IPS-18c (cell line): ENCODE results near the gene NBAS.

Source experiments
- H3K4me3 ChIP-seq: 2 replicates; pipeline ENCODE4 v1.7.0; 2013; ENCODE audit warnings: low read depth, mild to moderate bottlenecking, low read length, moderate library complexity; ENCODE audit not compliant: insufficient read depth
- H3K9me3 ChIP-seq: one replicate; pipeline ENCODE4 v1.6.1; 2013; ENCODE audit warnings: mild to moderate bottlenecking, low read length, moderate library complexity; ENCODE audit not compliant: control insufficient read depth, insufficient read depth

The NBAS gene

DNA sequence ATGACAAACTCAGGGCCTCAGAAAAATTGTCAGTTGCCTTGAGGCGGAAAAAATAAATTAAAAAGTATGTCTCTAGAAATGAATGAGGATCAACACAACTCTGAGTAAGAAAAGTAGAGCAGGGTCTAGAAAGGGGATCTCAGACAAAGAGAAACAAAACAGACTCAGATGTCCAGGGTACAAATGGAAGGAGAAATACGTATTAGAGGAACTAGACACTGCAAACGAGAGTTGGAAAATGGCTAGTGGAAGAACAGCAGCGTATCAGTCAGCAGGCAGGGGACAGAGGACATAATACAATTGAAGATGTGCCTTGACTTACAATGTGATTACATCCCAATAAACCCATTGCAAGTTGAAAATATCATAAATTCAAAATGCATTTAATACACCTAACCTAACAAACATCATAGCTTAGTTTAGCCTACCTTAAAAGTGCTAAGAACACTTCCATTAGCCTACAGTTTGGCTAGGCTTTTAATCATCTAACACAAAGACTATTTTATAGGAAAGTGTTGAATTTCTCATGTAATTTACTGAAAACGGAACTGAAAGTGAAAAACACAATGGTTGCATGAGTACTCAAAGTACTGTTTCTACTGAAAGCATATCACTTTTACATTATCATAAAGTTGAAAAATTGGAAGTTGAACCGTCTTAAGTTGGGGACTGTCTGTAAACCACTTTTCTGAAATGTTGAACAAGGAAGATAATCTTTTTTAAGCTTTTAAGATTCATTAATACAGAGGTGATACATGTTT lies 182.8 kb downstream of the NBAS start:
- Histone ChIP-seq H3K4me3 (no peak overlapping the region), H3K9me3 (no peaks in the 10 kb centered on the region)

DNA sequence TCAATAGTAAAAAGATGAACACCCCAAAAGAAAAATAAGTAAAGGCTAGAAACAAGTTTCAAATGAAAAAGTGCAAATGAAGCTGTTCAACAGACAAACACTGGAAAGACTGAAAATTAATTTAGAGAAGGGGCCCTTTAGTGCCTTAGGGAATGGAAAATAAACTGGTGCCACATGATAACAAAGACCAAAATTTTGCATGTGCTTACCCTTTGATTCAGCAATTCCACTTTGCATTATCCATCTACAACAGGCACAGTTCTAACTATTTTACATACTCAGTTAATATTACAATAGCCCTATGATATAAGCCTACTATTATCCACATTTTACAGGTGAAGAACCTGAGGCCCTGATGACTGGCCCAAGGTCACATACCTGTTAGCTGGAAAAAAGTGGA lies 183.9 kb downstream of the NBAS start:
- no peak overlapping the region for H3K4me3 ChIP-seq
- no peaks in the 10 kb centered on the region for H3K9me3 ChIP-seq

DNA sequence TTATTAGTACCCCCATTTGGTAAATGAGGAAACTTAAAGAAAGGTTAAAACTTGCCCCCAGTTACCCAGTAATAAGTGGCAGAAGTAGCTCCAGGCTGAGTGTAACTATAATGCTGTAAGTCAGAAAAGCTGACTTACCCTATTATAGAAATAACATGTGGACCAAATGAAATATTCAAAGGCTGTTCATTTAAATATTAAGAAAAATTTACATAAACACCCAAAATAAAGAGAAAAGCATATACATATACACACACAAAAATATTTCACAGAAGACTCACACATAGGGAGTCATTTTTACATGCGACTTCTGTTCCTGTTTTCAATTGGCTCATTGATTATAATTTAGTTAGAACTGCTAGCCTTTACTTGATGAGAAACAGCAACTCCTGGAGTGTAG lies 189.1 kb downstream of the NBAS start:
- no peaks in the 10 kb centered on the region for H3K9me3 ChIP-seq
- no peak overlapping the region for H3K4me3 ChIP-seq

DNA sequence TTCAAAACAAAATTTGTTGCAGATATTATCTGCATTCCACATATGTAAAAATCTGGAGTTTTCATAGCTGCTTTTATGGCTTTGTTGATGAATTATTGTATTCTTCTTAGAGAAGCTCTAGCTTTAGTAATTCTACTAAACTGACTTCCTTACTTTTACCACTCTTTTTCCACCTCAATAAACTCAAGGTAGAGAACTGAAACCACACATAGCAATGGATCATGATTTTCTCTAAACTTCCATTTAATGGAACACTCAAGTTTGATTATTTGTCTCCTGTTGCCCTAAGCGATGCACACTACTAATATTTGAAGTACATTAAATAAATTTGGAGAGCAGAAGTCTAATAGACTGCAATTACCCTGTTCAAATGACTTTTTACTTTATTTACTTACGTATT lies 192.0 kb downstream of the NBAS start:
- Histone ChIP-seq H3K9me3 (no peaks in the 10 kb centered on the region), H3K4me3 (no peak overlapping the region)

DNA sequence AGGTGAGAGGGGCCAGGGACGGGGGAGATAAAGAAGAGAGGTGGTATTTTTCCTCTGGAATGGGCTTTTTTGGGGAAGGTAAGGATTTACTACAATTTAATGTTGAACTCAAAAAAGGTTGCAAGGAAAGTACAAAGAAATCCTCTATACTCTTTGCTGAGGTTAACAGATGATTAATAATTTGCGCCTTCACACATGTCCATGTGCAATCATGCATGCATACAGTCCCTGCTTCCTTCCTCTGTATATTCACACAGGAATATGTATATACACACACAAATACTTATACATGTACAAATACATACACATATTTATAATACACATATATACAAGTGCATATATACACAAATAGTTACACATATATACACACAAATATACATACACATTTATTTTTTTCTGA lies 193.4 kb downstream of the NBAS start:
- H3K4me3 ChIP-seq, result no peak overlapping the region
- H3K9me3 ChIP-seq, result no peaks in the 10 kb centered on the region

DNA sequence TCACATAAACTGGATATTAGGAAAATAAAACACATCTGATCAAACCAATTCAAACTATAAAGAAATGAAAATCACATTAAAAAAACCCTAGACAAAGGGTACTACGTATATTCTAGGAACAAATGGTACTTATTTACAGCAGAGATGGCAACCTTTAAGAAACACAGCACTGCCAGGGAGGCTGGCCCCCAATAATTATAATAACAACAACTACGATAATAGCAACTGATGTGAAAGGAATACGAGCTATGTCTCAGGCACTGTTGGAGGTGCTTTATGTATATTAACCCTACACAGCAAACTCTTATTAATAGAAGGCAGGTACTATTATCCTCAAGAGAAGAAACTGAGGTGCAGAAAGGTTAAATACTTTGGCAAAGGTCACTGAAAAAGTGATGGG lies 193.9 kb downstream of the NBAS start:
- Histone ChIP-seq H3K4me3 (no peak overlapping the region), H3K9me3 (no peaks in the 10 kb centered on the region)

DNA sequence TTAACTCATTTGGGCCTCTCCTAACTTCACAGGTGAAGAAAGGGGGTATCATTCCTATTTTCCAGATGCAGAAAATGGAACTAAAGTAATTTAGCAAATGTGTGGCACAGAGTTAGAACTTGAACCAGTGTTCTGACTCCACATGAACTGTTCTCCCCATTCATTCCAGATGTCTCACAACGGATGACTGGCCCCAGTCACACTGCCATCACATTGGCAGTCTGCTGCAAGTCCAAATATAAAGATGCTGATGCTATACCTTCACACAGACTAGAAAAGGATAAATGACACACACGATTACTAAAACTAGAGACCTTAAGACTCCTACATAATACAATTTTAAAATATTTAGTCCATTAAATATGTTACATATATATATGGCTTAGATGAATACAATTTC lies 195.7 kb downstream of the NBAS start:
- H3K9me3 ChIP-seq, result no peaks in the 10 kb centered on the region

DNA sequence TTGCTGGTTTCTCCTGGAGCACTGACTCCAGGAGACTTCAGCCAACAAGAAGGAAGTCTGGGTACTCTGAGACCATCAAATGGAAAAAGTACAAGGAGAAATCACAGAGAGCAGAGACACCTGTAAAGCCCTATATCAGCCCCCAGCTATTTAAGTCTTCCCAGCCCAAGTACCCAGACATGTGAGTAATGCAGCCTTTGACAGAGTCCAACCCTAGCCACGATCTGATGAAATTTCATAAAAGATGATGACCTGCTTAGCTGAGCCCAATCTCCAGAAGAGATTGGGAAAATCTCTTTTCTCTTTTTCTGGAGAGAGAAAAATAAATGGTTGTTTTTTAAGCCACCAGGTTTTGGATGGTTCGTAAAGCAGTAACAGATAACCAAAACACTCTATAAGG lies 196.6 kb downstream of the NBAS start:
- Histone ChIP-seq H3K9me3 (no peaks in the 10 kb centered on the region), H3K4me3 (no peak overlapping the region)

More for the DNA sequence above, 195.7 kb downstream of the NBAS start:
- H3K4me3 ChIP-seq, result no peak overlapping the region

DNA sequence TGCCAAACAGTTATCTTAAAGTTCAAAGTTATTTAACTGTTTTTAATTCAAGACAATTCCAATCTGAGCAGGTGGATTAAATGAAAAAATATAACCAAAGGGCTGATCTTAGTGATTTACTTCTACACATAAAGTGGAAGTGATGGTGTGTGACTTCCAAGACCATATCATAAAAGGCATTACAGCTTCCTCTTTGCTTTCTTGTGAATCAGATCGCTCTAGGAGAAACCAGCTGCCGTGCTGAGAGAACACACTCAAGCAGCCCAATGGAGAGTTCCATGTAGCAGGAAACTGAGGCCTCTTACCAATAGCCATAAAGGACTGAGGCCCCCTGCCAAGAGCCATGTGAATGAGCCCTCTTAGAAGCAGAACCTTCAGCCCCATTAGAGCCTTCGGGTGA lies 197.4 kb downstream of the NBAS start:
- H3K4me3 ChIP-seq, result no peak overlapping the region
- no peaks in the 10 kb centered on the region for H3K9me3 ChIP-seq

DNA sequence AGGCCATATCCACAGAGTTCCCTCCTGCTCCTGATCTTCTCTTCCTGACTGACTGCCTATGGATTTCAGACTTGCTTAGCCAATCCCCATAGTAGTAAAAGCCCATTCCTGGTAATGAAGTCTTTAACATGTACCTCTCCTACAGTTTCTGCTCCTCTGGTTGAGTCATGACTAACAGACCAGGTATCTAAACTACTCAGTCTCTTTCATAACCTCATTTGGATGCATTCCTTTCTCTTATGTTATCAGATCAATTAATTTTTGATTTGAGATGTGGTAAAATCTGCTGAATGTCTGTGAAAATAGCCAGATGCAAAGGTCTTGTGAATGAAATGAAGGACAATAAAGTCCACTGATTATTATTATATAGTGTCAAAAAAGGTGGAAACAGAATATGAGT lies 198.0 kb downstream of the NBAS start:
- Histone ChIP-seq H3K4me3 (no peak overlapping the region), H3K9me3 (no peaks in the 10 kb centered on the region)

DNA sequence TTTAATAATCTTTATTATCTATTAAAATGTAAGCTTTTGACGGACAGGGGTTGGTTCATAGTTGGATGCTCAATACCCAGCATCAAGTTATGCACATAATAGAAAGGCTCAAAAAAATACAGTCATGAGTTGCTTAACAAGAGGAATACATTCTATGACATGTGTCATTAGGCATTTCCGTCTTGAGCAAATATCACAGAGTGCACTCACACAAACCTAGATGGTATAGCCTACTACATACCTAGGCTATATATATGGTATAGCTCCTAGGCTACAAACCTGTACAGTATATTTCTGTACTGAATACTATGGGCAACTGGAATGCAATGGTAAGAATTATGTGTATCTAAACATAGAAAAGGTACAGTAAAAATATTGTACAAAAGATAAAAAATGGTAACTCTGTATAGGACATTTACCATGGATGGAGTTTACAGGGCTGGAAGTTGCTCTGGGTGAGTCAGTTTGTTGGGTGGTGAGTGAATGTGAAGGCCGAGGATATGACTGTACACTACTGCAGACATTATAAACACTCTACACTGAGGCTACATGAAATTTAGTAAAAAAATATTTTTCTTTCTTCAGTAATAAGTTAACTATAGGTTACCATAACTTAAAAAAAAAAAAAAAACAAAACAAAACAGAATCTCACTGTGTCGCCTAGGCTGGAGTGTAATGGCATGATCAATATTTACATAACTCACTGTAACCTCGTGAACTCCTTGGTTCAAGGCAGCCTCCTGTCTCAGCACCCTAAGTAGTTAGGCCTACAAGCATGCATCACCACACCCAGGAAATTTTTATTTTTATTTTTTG lies 201.2 kb downstream of the NBAS start:
- H3K4me3 ChIP-seq, result no peak overlapping the region

DNA sequence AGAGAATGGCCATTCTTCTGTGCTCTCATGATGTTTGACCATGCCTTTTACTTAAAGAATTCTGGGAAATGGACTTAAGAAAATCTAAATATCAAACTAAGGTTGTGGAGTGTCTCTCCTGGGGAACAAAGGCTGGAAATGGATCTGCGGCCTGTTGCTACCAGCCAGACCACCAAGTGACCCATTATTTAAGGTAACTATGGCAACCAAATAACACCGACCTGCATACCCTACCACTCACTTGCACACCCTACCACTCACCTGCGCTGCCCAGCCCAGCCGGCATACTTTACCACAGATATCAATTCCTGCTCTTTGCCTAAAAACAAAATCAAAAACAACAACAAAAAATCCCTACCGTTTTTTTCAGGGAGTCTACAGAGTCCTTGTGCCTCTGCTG lies 203.2 kb downstream of the NBAS start:
- H3K9me3 ChIP-seq, result no peaks in the 10 kb centered on the region
- H3K4me3 ChIP-seq, result no peak overlapping the region

More for the DNA sequence above, 201.2 kb downstream of the NBAS start:
- H3K9me3 ChIP-seq, result no peaks in the 10 kb centered on the region

DNA sequence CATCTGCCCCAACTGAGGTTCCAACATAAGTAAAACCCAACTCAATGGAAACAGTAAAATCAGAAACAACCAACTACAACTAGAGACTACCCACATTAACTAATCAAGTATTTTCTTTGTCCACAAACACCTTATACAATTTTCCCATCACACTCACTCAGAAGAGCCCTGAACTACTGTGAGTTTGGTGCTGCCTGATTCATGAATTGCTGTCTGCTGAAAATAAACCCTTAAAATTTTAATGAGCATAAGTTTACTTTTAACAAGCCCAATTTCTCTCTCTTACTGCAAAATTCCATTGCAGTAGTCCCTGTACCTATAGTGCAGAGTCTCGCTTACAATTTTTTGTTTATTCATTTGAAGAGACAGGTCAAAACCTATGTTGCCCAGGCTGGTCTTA lies 203.9 kb downstream of the NBAS start:
- Histone ChIP-seq H3K9me3 (no peaks in the 10 kb centered on the region), H3K4me3 (no peak overlapping the region)

DNA sequence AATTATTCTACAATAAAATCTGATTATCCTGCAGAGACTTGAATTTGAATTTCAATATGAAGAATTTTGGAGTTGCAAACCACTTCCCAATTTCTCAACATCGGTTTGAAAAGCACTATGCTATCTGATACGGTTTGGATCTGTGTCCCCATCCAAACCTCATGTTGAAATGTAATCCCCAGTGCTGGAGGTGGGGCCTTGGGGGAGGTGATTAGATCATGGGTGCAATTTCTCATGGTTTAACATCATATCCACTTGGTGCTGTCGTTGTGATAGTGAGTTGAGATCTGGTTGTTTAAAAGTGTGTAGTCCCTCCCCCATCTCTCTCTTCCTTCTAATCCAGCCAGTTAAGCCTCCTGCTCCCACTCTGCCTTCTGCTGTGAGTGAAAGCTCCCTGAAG lies 205.7 kb downstream of the NBAS start:
- Histone ChIP-seq H3K4me3 (no peak overlapping the region), H3K9me3 (no peaks in the 10 kb centered on the region)

DNA sequence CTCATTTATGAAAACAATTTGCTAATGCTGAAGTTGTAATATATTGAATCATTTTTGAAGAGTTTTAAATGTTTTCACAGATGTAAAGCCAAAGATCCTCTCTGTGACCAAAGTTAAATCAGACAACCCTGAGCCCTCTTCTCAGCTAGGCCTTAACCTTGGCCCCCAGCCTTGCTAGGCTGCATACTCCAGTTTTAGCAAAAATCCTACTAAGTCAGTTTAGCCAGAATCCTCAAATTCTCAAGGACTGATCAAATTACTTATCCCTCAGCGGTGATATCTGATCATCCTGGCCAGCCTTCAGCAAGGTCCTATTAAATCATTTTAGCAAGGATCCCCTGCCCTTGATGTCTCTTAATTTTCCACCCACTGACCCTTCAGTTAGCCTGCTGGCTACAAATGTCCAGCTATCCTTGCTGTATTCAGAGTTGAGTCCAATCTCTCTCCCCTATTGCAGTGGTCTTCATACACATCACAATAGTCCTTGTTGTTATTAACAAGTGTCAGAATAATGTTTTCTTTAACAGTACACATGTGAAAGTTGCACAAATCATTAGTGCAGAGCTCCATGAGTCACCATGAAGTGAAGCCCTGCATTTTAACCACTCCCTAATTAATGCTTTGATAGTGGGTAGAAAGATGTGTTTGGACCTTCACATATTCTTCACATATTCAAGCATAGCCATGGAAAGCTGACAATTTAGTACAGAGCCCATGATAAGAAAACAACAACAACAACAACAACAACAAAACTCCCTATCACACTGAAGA lies 206.4 kb downstream of the NBAS start:
- no peak overlapping the region for H3K4me3 ChIP-seq
- no peaks in the 10 kb centered on the region for H3K9me3 ChIP-seq

DNA sequence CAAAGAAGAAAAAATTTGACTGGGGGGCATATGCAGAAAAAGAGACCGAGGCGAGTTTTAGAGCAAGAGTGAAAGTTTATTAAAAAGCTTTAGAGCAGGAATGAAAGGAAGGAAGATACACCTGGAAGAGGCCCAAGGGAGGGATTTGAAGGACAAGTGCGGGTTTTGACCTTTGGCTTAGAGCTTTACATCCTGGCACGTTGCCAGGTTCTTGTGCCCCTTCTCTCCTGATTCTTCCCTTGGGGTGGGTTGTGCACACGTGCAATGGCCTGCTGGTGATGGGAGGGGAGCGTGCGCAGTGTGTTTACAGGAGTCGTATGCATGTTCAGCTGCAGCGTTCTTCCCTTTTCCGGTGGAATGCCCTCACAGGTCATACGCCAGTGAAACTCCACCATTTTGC lies 208.8 kb downstream of the NBAS start:
- no peaks in the 10 kb centered on the region for H3K9me3 ChIP-seq
- no peak overlapping the region for H3K4me3 ChIP-seq

DNA sequence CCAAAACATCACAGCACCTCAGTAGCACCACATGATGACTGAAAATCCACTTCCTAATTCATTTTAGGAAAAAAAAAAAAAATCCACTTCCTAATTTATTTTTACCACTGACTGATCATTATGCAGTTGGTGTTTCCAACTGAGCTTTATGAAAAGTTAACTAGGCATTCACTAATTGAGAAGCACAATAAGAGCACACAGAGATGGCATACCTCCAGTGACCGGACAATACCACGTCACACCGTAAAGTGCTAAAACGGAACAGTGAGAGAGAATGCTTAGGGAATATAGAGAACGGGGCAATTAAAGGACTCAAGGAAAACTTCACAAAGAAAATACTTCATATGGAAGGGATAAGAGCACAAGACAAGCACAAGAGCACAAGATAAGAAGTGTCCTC lies 212.5 kb downstream of the NBAS start:
- no peak overlapping the region for H3K4me3 ChIP-seq
- no peaks in the 10 kb centered on the region for H3K9me3 ChIP-seq

DNA sequence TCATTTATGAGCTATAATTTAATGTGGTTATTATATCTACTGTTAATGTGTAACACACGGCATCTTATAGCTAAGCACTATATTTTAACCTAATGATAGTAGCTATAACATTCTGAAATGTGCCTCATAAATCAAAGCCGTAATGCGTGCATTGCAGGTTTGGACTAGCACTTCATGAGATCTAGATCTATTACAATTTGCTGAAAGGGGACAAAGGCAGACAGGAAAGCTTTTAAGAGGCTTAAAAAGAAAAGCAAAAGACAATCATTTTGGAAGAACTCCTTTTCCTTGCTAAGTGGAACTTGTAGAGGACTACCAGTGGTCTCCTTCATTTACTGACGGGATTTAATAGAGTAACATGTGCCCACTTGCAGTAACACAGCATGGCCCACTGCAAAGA lies 213.1 kb downstream of the NBAS start:
- Histone ChIP-seq H3K4me3 (no peak overlapping the region), H3K9me3 (no peaks in the 10 kb centered on the region)
